Neutrophil (primary cell): ENCODE data around the gene GOLGA1.

Experiments
- H3K27ac ChIP-seq: fragments of 200-600 bp; sonication (generic); 2 replicates; pipeline ENCODE4 v1.5.1; 2016; ENCODE audit warnings: mild to moderate bottlenecking, moderate library complexity
- H3K27me3 ChIP-seq: fragments of 200-600 bp; sonication (generic); 2 replicates; pipeline ENCODE4 v1.6.0; 2016; ENCODE audit warnings: mild to moderate bottlenecking
- H3K36me3 ChIP-seq: fragments of 200-600 bp; sonication (generic); 2 replicates; pipeline ENCODE4 v1.5.1; 2017
- H3K4me1 ChIP-seq, 2 experiments: fragments of 200-600 bp in 1 of 2; sonication (generic) in 1 of 2; 1 replicate in 1 of 2; 2 replicates in 1 of 2; pipeline versions ENCODE4 v1.5.1 to v1.6.1; 2013 to 2016; ENCODE audit warnings: low read depth in 1 of 2, low read length in 1 of 2, mild to moderate bottlenecking in 1 of 2, moderate library complexity in 1 of 2; ENCODE audit not compliant: control insufficient read depth in 1 of 2, insufficient read depth in 1 of 2
- H3K4me3 ChIP-seq, 2 experiments: fragments of 200-600 bp in 1 of 2; sonication (generic) in 1 of 2; 1 replicate in 1 of 2; 2 replicates in 1 of 2; pipeline ENCODE4 v1.5.1; 2013 to 2016; ENCODE audit warnings: low read depth in 1 of 2, low read length in 1 of 2, mild to moderate bottlenecking in 1 of 2, moderate library complexity in 1 of 2
- H3K9me3 ChIP-seq: fragments of 200-600 bp; sonication (generic); 2 replicates; pipeline ENCODE4 v1.5.1; 2016
- CTCF ChIP-seq: fragments of 200-600 bp; sonication (generic); IDR thresholded peaks from 2 replicates; pipeline ENCODE4 v1.5.1; 2016; ENCODE audit warnings: antibody characterized with exemption

The GOLGA1 gene

GRCh38 chr9:124946167-124946566 lies 5.3 kb upstream of the GOLGA1 start:
- Histone ChIP-seq H3K4me3 (no peak overlapping the region), H3K36me3 (no peaks in the 10 kb centered on the region), H3K27ac (no peak overlapping the region), H3K9me3 (no peaks in the 10 kb centered on the region), H3K27me3 (no peaks in the 10 kb centered on the region), H3K4me1 (peaks cover 10 to 11% of the 10 kb centered on the region in 2 experiments)
- no peak for TF ChIP-seq CTCF

DNA sequence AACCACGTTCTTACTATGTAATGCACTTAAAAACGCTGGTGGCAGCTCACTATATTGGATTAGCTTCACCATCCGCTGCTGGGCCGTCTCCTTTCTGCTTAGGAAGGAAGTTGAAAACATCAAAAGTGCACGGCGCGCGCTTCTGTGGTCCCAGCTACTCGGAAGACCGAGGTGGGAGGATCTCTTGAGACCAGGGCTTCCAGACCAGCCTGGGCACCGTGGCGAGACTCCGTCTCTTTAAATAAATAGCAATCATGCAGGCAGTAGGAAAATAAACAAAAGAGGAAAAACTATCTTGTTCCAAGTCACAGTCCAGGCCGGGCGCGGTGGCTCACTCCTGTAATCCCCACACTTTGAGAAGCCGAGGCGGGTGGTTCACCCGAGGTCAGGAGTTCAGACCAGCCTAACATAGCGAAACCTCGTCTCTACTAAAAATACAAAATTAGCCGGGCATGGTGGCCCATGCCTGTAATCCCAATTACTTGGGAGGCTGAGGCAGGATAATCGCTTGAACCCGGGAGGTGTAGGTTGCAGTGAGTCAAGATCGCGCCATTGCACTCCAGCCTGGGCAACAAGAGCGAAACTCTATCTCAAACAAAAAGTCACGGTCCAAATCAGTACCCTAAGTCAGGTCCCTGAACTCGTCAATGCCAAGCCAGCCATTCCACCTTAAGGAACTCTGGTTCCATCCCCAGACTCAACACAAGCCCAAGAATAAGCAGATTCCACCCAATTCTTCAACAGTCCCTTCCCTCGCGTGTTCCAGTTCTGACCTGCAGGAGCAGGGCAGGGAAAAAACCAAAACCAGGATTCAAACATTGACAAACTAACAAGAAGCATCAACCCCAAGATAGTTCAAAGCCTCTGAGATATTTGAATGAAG lies 1.0 kb upstream of the GOLGA1 start:
- no peaks in the 10 kb centered on the region for H3K9me3 ChIP-seq

GRCh38 chr9:124940521-124940893 lies 376 bp downstream of the GOLGA1 start:
- Histone ChIP-seq H3K27ac (peak overlapping the region; percentile 91), H3K36me3 (peaks cover 24% of the 10 kb centered on the region), H3K4me1 (peaks cover 20 to 28% of the 10 kb centered on the region in 2 experiments), H3K9me3 (no peaks in the 10 kb centered on the region), H3K27me3 (no peaks in the 10 kb centered on the region), H3K4me3 (peak overlapping the region; percentile 67 to 85)
- no peak for TF ChIP-seq CTCF

More for the DNA sequence above, 1.0 kb upstream of the GOLGA1 start:
- H3K4me1 ChIP-seq: peaks cover 20 to 28% of the 10 kb centered on the region in 2 experiments
- no peaks in the 10 kb centered on the region for H3K27me3 ChIP-seq
- H3K4me3 ChIP-seq: peak overlapping the region; percentile 67 to 85
- peaks cover 15% of the 10 kb centered on the region for H3K36me3 ChIP-seq
- peak overlapping the region; percentile 91 for H3K27ac ChIP-seq
- no peak for TF ChIP-seq CTCF

DNA sequence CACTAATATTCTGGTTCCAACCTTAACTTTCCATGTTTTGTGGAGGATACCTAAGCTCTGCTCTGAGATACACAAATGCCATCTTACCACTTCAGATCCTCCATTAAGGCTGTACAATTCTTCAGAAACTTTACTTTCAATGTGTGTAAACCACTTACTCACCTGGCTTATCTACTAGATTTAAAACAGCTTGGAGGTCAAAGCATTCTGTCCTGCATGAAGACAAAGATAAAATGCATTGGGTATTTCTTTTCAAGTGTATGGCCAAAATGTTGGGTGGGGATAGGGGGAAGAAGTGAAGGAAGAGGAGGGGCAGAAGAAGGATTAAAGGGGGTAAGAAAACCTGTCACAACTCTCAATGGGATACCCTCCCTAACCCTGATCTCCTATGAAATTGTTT lies 939 bp downstream of the GOLGA1 start:
- Histone ChIP-seq H3K4me1 (peaks cover 20 to 28% of the 10 kb centered on the region in 2 experiments), H3K27ac (peak overlapping the region; percentile 91), H3K27me3 (no peaks in the 10 kb centered on the region), H3K4me3 (peak overlapping the region; percentile 67 to 85), H3K36me3 (peaks cover 30% of the 10 kb centered on the region), H3K9me3 (no peaks in the 10 kb centered on the region)
- TF ChIP-seq CTCF: no peak

GRCh38 chr9:124934290-124934689 lies 6.6 kb downstream of the GOLGA1 start:
- no peak for TF ChIP-seq CTCF
- peaks cover 13 to 22% of the 10 kb centered on the region in 2 experiments for H3K4me1 ChIP-seq
- H3K9me3 ChIP-seq: no peaks in the 10 kb centered on the region
- H3K27me3 ChIP-seq: no peaks in the 10 kb centered on the region
- no peak overlapping the region for H3K27ac ChIP-seq
- H3K4me3 ChIP-seq: no peak overlapping the region
- peaks cover 69% of the 10 kb centered on the region for H3K36me3 ChIP-seq
